ENCODE data around the gene ITGA8.

The ITGA8 gene

DNA sequence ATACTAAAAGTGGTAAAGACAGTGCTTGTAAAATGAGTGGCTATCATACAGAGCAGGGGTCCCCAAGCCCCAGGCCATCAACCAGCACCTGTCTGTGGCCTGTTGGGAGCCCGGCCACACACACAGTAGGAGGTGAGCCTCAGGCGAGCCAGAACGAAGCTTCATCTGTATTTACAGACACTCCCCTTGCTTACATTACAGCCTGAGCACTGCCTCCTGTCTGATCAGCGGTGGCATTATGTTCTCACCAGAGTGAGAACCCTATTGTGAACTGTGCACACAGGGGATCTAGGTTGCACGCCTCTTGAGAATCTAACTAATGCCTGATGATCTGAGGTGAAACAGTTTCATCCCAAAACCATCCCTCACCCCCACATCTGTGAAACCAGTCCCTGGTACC is 58.7 kb downstream of the ITGA8 start:
- TF ChIP-seq, protein P1, sequence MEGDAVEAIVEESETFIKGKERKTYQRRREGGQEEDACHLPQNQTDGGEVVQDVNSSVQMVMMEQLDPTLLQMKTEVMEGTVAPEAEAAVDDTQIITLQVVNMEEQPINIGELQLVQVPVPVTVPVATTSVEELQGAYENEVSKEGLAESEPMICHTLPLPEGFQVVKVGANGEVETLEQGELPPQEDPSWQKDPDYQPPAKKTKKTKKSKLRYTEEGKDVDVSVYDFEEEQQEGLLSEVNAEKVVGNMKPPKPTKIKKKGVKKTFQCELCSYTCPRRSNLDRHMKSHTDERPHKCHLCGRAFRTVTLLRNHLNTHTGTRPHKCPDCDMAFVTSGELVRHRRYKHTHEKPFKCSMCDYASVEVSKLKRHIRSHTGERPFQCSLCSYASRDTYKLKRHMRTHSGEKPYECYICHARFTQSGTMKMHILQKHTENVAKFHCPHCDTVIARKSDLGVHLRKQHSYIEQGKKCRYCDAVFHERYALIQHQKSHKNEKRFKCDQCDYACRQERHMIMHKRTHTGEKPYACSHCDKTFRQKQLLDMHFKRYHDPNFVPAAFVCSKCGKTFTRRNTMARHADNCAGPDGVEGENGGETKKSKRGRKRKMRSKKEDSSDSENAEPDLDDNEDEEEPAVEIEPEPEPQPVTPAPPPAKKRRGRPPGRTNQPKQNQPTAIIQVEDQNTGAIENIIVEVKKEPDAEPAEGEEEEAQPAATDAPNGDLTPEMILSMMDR (IDR thresholded peaks at IDR 0.05) = no peak
- Histone ChIP-seq H3K27me3 (no peaks in the 10 kb centered on the region), H3K36me3 (peaks cover 10 to 31% (median 19%) of the 10 kb centered on the region in 3 donors), H3K4me3 (no peak overlapping the region), H3K27ac (no peak overlapping the region), H3K4me1 (no peaks in the 10 kb centered on the region), H3K9me3 (no peaks in the 10 kb centered on the region)
- intact Hi-C loops (cut with DNase I; ENCODE audit: low total_unique reads) = no loop called here
- no peak for DNase-seq

DNA sequence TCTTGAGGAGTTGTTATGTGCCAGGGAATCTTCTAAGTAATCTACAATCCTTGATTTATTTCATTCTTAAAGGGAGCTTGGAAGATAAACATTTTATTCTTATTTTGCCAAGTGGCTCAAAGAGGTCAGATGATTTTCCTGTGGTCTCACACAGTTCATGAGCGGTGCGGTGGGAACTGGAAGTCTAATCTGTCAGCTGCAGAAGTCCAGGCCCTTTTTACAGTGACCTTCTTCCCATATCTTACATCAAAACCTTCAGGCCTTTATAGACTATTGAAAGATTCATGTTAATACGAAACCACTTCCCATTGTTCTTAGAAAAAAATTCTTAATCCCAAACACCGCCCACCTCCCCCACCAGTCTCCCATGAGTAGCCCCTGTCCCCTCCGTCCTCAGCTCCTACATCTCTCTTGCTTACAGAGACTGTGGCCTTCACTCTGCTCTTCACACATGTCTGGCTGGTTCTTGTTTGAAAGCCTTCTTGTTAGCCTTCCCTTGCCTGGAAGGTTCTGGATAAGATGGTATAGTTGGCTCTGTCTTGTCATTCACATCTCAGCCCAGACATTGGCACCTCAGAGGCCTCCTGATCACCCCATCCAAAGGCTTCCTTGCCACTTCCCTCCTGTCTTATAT is 61.5 kb downstream of the ITGA8 start:
- DNase-seq = no peak
- peaks cover 10 to 53% (median 24%) of the 10 kb centered on the region in 3 donors for H3K36me3 ChIP-seq
- no peaks in the 10 kb centered on the region for H3K27me3 ChIP-seq
- intact Hi-C loops (cut with DNase I; ENCODE audit: low total_unique reads) = no loop called here
- peaks cover 0 to 7% (median 0%) of the 10 kb centered on the region in 4 donors for H3K4me1 ChIP-seq
- H3K27ac ChIP-seq = no peak overlapping the region
- H3K9me3 ChIP-seq = no peaks in the 10 kb centered on the region
- TF ChIP-seq, protein P1 (IDR thresholded peaks at IDR 0.05) = no peak
- H3K4me3 ChIP-seq = no peak overlapping the region

DNA sequence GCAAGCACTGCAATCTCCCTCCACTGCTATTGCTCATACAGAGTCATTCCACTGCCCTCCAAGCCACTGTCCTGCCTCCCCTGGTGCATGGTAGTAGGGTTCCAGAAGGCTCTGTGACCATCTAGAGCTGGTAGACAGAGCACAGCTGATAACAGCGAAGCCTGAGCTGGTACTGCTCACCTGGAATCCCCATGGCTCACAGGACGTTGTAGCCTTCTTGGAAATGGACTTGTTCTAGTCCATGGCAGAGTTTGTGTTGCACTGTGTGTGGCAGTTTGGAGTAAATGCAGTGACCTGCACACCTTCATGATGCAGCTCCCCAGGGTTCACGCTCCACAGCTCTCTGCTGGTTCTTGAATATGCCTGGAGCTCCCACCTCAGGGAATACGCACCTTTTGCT is 67.0 kb downstream of the ITGA8 start:
- TF ChIP-seq, protein P1 (IDR thresholded peaks at IDR 0.05) = no peak
- intact Hi-C loops (cut with DNase I; ENCODE audit: low total_unique reads) = no loop called here
- DNase-seq = no peak
- Histone ChIP-seq H3K27me3 (no peaks in the 10 kb centered on the region), H3K4me3 (no peak overlapping the region), H3K9me3 (no peaks in the 10 kb centered on the region), H3K36me3 (peaks cover 0 to 29% (median 5%) of the 10 kb centered on the region in 3 donors), H3K4me1 (peaks cover 0 to 27% (median 4%) of the 10 kb centered on the region in 4 donors), H3K27ac (peak overlapping the region; percentile 5 to 56)

DNA sequence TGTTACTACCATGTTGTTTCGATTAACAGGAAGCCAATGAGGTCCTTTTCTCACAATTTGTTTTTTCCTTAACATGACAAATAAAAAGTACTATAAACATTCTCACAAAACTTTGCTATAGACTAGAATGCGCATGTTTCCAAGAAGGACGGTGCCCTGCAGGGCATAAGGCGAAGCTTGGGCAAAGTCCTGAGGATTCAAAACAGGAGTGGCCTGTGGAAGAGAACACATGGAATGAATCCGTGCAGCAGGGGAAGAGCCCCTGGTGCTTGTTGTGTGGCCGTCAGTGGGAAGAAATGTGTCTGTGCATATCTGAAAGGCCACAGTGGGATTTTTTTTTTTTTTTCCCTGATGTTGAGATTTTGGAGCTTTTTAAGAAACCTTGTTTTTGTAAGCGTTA is 67.6 kb downstream of the ITGA8 start:
- peaks cover 0 to 27% (median 4%) of the 10 kb centered on the region in 4 donors for H3K4me1 ChIP-seq
- no peaks in the 10 kb centered on the region for H3K27me3 ChIP-seq
- no peak for DNase-seq
- no peak overlapping the region for H3K4me3 ChIP-seq
- TF ChIP-seq, protein P1 (IDR thresholded peaks at IDR 0.05) = no peak
- no peaks in the 10 kb centered on the region for H3K9me3 ChIP-seq
- intact Hi-C loops (cut with DNase I; ENCODE audit: low total_unique reads) = no loop called here
- peak overlapping the region in 1 of 2 donors; percentile 56 for H3K27ac ChIP-seq
- H3K36me3 ChIP-seq = peaks cover 0 to 27% (median 5%) of the 10 kb centered on the region in 3 donors

DNA sequence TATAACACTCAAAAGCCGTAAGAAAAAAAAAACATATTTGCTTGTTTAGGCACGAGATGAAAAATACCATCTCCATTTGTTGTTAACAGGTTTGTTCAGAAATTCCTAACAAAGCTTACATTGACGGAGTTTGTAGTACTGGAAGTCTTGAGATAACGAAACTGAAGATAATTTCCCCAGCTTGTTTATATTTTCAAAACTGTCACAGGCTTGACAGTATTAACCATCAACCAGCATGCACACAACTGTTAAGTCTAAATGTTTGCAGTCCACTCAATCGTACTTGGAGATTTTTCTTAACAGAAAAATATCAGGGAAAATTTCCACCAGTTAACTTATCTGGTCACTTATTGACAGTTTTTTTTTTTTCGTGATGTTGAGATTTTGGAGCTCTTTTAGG is 68.5 kb downstream of the ITGA8 start:
- H3K4me1 ChIP-seq = peaks cover 0 to 27% (median 4%) of the 10 kb centered on the region in 4 donors
- peak overlapping the region in 1 of 2 donors; percentile 30 for H3K27ac ChIP-seq
- no peak for DNase-seq
- H3K27me3 ChIP-seq = no peaks in the 10 kb centered on the region
- H3K36me3 ChIP-seq = peaks cover 0 to 27% (median 11%) of the 10 kb centered on the region in 3 donors
- no peaks in the 10 kb centered on the region for H3K9me3 ChIP-seq
- TF ChIP-seq, protein P1 (IDR thresholded peaks at IDR 0.05) = no peak
- no peak overlapping the region for H3K4me3 ChIP-seq
- intact Hi-C loops (cut with DNase I; ENCODE audit: low total_unique reads) = no loop called here
